GM18520 (cell line): ENCODE measurements around the gene MOK.

Source experiments
- ATAC-seq: cut with Tn5 transposase; IDR thresholded peaks from one replicate; pipeline ENCODE4 v1.9.1; 2021; ENCODE audit not compliant: unreplicated experiment

Gene MOK

DNA sequence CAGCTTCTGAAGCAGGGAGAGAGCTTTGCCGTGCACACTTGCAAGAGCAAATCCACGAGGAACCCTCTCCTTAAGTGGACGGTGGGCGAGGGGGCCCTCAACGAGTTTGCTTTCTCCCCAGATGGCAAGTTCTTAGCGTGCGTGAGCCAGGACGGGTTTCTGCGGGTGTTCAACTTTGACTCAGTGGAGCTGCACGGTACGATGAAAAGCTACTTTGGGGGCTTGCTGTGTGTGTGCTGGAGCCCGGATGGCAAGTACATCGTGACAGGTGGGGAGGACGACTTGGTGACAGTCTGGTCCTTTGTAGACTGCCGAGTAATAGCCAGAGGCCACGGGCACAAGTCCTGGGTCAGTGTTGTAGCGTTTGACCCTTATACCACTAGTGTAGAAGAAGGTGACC is 96.2 kb downstream of the MOK start:
- ATAC-seq, result no peak

DNA sequence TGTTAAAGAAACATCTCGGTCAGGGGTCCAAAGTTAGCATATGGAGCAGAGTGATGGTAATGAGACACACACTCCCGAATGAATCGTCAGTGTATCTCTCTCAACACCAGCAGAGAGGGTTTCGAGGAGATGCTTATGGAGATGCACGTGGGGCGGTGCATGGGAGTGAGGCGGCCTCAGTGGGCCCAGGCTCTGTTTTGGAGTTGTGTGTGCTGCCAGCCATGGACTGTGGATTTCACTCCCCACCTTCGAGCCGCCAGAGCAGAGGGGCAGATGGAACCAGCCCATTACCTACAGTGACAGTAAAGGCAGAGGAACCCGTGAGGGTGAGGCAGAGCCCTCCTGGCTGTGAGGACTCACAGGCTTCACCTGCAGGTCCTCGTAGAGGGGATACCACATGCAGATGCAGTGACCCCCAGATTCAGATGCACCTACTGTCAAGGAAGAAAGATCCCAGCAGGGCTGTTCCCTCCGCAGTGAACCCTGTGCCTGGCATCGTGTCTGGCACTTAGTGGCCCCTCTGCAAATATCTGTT is 97.1 kb downstream of the MOK start:
- no peak for ATAC-seq

DNA sequence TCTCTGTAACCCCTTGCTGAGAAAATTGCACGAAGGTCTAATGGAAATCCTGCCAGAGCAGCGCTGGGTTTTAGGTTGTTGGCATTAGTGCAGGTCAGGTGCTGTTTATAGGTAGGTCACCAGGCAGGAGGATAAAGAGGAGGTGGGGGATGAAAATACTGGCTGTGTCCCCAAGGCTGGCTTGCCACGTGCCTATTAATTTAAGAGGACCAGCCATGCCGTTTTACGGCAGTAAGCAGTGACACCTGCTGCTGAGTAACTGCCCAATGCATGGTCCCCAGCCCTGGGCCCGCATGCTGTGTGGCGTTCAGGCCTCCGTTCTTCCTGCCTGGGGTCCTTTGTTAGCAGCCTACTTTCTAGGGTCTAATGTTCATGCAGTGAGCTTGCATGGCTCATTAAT is 98.0 kb downstream of the MOK start:
- no peak for ATAC-seq

DNA sequence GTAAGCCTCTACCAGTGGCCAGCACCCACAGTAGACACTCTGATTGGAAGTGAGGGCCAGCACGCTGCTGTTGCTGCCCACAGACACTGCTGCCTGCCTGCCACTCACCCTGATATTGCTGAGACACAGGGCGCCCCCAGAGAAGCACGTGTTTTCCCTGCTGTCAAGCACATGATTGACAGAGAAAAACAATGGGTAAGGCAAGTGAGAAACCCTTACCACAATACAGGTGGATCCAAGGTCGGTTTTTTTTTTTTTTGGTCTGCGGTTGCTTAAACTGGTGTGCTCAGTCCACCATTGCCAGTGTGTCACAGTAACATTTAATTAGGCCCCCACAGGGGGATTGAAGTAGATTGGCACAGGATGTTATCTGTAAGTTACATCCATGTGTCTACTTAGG is 99.4 kb downstream of the MOK start:
- no peak for ATAC-seq

DNA sequence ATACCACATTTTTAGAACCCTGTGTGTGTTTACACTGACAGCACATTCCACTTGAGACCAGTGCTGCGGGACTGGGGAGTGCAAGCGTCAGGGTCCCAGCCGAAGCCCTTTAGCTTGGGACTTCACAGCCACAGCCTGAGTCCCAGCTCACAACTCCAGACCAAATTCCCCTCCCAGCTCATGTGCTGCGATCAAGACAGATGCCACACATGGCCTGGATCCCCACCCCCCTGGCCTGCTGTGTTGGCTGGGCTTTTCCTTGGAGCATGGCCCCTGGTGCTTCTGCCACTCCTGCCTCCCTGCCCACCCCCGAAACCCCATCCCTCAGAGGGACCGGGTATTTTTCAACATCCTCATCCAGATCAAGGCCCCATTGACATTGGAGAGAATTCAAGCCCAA is 101.6 kb downstream of the MOK start:
- no peak for ATAC-seq

DNA sequence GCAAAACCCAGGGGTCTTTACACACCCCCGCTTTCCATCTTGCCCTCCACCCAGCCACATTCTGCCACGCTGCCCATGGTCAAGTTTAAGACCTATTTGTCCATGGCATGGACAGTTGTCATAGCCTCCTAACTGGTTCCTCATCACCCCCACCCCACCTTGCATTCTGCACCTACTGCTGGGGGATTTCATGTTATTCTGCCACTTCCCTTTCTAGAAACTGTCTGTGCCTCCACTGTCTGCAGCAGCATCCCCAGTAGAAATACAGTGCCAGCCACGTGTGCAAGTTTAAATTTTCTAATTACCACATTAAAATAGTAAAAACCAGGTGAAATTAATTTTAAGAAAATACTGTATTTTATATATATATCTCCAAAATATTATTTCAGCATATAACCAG is 102.0 kb downstream of the MOK start:
- no peak for ATAC-seq

DNA sequence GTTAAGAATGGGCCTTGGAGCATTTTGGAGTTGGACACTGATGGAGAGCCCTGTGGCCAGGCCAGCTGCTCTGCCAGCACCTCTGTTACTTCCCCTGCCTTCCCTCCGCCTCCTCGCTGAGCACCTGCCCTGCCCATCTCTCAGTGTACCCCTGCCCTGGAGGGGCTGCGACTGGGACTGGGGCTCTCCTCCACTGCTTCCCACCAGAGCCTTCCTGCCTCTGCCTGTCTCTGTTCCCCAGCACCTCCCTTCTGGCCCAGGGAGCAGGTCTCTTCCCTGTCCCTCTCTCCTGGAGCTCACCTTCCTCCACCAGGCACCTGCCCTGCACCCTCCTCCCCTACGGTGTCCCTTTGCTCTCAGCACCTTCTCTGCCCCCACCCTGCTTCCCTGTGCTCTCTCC is 103.2 kb downstream of the MOK start:
- no peak for ATAC-seq

DNA sequence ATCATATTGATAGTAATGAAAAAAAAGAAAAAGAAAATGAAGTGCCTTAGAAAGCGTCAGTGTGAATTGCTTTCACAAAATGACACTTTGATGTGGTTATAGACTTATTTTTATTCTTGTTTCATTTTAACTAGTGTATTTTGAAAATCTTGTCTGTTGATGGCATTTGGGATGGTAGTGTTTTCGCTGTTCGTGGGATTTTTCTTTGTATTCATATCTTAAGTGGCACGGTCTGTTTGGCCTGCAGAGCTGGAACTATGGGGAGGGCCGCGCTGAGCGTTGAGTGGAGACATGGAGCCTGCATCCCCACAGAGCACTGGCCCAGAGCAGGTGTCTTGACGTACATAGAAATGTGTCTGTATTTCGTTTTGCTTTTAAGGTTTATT is 103.6 kb downstream of the MOK start:
- ATAC-seq, result no peak

DNA sequence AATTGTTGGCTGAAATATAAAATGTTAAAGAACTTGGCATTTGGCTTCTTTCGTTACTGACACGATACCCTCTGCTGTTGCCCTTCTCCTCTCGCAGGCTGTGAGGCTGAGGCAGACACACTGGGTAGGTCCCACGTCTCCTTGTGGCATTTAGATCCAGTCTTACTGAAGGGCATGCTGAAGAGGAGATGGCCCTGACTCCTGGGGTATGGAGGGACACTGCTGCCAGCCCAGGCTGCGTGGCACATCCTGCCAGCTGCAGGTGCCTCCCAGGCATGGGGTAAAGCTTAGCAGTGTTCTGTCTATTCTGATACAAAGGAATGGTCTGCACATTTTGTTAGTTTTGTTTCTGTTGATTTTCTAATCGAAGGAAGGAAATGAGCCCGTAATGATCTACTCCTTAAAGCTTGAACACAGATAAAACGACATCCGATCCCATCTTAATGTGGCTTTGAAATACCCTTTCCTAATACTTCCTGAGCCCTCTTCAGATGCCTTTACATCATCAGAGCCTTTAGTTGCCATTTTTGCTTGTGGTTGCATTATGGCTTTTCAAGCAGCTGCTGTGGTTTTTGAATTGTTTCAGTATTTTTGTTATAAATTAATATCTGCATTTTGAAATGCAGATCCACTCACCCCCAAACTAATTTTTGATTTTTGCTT is 104.1 kb downstream of the MOK start:
- ATAC-seq, result no peak

DNA sequence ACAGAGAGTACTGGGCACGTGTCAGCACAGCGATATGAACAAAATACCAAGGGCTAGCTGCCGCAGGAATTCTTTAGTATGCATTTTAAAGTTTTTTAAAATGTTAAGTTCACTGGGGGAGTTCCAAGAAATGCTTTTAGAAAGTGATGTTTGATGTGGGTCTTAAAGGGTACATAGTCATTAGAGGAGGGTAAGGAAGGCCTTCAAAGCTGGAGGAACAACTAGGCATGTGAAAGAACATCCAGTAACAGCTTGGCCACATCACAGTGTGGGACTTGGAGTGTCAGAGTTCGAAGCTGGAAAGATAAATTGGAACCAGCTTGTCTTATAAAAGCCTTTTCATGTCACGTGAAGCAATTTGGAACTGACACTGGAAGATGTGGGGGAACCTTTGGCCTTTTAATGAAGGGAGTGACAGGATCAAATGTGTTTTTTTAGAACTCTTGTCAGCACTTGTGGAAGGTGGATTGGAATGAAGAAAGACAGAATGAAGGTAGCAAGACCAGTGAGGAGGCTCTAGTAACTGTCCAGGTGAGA is 107.6 kb downstream of the MOK start:
- ATAC-seq, result no peak

DNA sequence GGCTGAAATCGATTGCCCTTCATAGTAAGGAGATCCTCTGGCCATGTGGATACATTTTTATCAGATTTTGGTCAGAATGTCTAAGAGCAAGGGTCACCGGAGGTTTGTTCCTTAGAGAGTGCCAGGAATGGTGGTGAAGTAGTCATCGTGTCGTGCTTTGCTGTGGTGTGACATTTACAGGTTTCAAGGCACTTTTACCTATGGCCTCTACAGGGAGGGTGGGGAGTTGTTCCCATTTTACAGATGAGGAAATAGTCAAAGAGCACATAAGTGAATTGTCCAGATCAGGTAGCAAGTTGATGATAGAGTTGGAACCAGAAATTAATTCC is 108.1 kb downstream of the MOK start:
- ATAC-seq, result no peak

DNA sequence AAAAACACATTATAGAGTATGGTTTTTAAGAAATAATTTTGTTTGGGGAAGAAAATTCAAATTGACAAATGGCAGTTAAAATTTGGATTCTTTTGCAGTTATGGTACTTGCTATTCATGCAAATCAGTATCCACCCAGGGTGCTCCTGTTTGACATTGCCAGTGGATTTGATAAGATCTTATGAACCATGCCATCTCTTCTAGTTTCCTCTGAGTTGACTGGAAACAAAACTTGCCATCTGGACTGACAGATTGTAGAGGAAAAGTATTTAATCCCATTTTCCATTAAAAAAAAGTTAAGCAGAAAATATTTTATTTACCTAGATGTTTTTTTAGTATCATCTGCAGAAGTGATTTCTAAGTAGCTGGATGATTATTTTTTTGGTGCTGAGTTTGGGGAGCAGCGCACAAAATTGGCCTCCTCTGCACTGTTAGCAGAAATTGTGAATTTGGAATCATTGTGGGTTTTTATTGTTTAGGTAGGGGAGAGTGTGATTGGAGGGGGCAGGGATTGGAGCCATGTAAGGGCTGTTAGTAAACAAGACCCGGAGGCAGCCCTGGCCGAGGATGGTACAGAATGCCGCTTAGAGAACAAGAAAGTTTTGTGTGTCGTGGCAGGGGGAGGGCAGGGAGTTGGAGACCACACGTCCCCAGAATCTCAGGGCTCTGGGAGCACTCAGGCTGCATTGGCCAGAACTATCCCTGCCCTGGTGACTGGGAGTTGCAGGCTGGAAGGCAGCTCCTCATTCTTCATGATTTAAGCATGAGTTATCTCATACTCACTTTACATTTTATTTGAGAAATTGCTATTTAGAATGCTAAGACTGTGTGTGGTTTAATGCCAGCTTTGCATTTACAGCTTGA is 108.7 kb downstream of the MOK start:
- no peak for ATAC-seq

DNA sequence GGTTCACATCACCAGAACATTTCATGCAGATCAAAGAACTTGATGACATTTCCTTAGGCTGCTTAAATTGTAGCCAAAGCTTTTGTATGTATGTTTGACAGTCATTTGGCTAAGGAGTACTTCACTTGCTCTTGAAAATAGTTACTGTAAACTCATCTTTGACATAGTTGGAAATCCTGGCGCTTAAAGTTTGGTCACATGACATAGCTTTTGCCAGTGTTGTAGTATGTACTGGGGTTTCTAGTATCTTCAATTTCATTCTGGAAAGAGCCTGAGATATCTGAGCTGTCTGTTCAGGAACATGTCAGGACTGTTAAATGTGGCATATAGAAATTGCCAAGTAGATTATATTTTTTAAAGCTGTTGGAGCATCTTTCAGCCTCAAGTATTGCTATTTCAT is 109.5 kb downstream of the MOK start:
- no peak for ATAC-seq

DNA sequence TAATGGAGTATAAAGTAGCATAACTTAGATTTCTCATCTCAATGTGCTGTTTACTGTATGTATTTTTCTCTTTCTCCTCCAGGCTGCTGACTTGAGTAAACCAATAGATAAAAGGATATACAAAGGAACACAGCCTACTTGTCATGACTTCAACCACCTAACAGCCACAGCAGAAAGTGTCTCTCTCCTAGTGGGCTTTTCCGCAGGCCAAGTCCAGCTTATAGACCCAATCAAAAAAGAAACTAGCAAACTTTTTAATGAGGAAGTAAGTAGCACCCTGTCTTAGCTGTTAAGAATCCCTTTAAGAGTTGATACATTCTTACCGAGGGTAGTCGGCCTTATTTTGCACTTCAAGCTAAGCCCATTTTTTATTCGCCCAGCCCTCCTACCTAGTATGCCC is 110.1 kb downstream of the MOK start:
- no peak for ATAC-seq

DNA sequence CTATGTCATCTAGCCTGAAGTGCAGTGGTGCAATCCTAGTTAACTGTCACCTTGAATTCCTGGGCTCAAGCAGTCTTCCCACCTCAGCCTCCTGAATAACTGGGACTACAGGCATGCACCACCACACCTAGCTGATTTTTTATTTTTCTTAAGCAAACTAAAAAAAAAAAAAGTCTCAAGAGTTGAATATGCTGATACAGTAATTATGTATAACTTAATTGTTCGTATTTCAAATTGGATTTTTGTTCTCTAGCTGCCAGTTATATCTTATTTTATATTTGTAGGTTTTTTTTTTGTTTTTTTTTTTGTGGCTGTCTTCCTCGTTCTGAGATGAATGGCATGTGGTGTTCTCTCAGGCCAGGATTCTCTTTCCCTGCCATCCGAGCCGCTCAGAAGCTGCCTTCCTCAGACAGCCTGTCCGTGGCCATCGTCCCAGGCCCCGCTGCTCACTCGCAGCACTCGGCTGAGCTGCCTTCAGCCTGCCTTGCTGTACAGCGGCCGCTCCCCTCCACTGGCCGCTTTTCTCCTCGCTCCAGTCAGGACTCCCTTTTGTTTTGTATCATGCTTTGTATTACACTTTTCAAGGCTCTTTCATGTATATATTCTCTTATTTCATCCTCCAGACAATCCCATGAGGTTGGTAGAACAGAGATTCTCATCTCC is 112.0 kb downstream of the MOK start:
- no peak for ATAC-seq

DNA sequence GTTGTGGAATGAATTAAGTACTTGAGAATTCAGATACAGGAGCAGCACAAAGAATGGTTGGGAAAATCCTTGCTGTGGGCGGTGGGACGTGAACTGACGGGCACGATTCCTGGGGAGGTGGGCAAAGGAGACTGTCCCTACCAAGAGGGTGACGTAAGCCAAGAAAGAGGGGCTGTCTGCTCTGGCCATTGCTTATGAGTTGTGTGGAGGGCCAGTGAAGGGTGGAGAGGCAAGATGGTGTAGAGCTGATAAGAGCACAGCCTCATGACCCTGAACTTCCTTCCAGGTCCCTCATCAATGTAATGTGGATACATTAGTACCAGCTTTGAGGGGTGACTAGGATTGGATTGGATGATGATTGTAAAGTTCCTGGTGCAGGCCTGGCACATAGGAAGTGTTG is 115.1 kb downstream of the MOK start:
- no peak for ATAC-seq

DNA sequence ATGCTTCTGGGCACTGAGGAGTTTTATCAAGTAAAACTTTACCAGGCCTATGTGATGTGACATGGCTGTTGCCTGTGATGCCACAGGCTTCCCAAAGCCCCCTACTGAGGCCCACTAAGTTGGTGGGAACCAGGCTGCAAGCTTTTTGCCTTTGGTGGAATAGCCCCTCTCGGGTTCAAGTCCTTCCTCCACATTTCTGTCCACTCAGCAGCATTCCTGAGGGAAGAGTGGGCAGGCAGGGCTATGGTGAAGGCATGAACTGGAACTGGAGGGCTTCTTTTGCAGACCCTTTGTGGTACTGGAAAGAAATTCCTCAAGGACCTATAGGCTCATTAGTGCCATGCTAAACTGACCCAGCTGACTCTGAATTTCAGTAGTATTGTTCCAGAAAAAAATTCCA is 116.8 kb downstream of the MOK start:
- ATAC-seq, result no peak

DNA sequence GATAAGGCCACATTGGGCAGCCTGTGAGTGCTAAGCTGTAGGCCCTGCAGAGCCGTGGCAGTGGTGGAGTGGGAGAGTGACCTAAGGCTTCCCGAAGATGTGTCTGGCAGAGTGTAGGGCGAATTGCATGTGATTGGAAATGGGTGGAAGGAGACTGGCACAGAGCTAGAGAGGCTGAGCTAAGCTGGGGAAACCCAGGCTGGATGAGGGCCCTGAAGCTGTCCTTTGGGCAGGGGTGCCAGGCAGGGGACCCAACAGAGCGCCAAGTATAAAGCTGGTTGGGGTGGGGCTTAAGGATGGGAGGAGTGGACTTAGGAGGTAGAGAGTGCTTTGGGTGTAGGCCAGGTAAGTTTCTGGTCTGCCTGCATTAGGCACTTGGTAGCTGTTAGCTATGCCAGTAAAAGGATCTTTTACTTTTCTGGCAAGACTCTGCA is 117.4 kb downstream of the MOK start:
- ATAC-seq, result no peak

DNA sequence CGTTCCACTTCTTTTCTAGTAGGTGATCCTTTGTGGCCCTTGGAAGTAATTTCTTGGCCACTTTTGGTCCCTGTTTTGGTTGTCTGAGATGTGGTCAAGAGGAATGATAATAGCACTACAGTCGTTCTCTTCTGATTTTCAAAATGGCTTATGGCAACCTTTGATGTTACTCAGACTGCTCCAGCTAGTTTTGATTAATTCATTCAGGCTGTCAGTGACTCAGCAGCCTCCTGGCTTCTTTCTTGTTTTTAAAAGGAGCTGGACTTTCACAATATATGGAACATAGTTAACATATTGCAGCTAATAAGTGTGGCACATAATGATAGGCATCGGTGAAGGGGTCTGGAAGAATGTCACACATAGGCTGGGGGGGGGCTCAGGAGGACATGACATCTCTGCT is 117.9 kb downstream of the MOK start:
- ATAC-seq, result no peak

DNA sequence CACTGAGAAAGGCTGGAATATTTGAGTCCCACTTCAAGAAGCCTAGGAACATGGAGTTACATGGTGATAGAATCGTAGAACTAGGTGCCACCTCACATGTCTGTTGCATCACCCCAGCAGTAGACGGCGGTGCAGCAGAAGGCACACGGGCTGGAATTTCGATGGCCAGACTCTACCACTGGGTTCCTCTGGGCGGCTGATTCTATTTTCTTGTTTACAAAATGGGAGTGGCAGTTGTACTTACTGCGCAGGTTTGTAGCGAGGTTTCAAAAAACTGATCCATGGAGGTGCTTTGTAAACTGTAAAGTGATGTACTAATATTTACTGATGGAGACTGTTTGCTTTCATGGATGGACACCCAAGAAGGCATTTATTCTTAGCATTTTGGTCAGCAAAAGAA is 119.6 kb downstream of the MOK start:
- no peak for ATAC-seq

DNA sequence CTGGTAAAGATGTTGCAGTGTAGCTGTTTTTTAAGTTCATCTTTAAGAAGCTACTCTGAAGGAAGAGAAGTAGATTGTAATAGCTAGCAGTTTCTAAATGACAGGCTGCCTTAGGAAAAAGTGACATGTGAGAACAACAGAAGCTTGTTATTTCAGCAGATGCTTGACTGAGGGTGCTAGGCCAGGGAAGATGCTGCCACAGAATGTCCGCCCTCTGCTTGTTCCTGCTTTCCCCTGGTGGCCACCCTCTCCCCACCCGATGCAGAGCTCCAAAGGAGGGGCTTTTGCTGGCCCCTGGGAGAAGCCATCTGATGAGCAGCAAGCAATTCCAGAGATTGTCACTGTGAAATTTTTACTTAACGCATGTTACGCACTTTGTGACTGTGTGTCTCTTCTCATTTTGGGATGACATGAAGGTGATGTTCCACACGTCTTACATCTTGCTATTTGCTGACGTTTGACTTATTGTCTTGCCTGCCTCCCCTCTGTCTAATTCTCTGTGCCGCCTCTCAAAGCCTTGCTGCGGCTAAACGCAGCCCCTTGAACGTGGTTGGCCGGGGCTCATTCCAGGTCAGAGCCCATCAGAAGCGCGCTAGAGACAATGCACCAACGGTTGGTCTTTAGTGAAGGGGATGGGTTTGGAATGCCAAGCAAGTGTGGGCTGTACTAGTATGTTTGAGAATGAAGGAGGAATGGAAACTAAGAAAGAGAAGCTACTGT is 120.5 kb downstream of the MOK start:
- no peak for ATAC-seq
